ENCODE results near the gene KATNAL2. TPM values are rescaled to one million over a fixed set of nuclear protein-coding genes. Genes with fewer than 3 reads are reported as not detected.
A peak's percentile ranks its signal among the peaks of the same experiment; 100 is the strongest.

Gene KATNAL2
- total RNA-seq, 1 donor from 2014 or later = 3.0 TPM

GRCh38 chr18:47113796-47114540 lies 196.6 kb downstream of the KATNAL2 start:
- no peak overlapping the region for H3K4me2 ChIP-seq (ENCODE audit: low read length)
- Mint-ChIP-seq H3K27ac (ENCODE audit: unreplicated experiment) (peak overlapping the region; percentile 7), H3K4me3 (ENCODE audit: unreplicated experiment) (no peak overlapping the region)

DNA sequence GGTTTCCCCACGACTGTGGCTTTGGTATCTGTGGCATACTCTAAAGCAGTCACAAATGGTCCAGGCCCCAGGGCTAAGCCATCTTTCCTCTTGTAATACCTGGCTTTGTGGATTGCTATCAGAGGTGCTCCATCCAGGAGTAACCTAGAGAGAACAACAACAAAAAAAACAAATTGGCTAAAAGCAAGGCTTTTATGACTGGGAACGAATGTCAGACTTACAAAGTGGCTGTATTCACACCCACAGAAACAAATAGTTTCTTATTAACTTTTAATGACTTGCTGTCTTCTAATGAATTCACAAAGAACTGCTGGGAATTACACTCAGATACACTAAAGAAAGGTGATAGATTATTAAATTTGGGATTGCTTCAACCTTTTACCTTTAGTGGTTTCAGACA lies 197.8 kb downstream of the KATNAL2 start:
- H3K4me3 Mint-ChIP-seq (ENCODE audit: unreplicated experiment) = no peak overlapping the region
- H3K4me3 ChIP-seq (ENCODE audit: insufficient read depth, low read depth, low read length) = no peak overlapping the region
- H3K9me3 Mint-ChIP-seq (ENCODE audit: unreplicated experiment) = no peaks in the 10 kb centered on the region
- H3K4me1 ChIP-seq (ENCODE audit: insufficient read depth, low read length) = no peaks in the 10 kb centered on the region
- TF ChIP-seq EZH2 (IDR thresholded peaks at IDR 0.05; ENCODE audit: insufficient read depth, low read length) = no peak
- TF ChIP-seq CTCF (IDR thresholded peaks at IDR 0.05; ENCODE audit: insufficient read depth, low read depth, low read length) = no peak
- H3K4me2 ChIP-seq (ENCODE audit: low read length) = no peak overlapping the region
- peaks cover 8% of the 10 kb centered on the region for H3K36me3 ChIP-seq (ENCODE audit: insufficient read depth, low read length)
- no peaks in the 10 kb centered on the region for H3K79me2 ChIP-seq (ENCODE audit: insufficient read depth, low read length)
- peaks cover 12% of the 10 kb centered on the region for H3K36me3 Mint-ChIP-seq (ENCODE audit: low read depth, unreplicated experiment)
- no peaks in the 10 kb centered on the region for H3K9me3 ChIP-seq (ENCODE audit: insufficient read depth, low read depth, low read length)
- H4K20me1 ChIP-seq (ENCODE audit: insufficient read depth, low read length) = peaks cover 6% of the 10 kb centered on the region
- no peak overlapping the region for H2AFZ ChIP-seq (ENCODE audit: low read depth, low read length)
- peaks cover 13% of the 10 kb centered on the region for H3K4me1 Mint-ChIP-seq (ENCODE audit: low read depth, unreplicated experiment)
- no peak overlapping the region for H3K27ac Mint-ChIP-seq (ENCODE audit: unreplicated experiment)
- no peaks in the 10 kb centered on the region for H3K27me3 ChIP-seq (ENCODE audit: insufficient read depth, low read length)
- FAIRE-seq = no peak
- no peak overlapping the region for H3K27ac ChIP-seq (ENCODE audit: low read depth, low read length)
- no peak for DNase-seq (ENCODE audit: low read depth)
- no peak overlapping the region for H3K9ac ChIP-seq (ENCODE audit: low read length)
- no peaks in the 10 kb centered on the region for H3K27me3 Mint-ChIP-seq (ENCODE audit: low read depth, unreplicated experiment)

More at GRCh38 chr18:47113796-47114540, 196.6 kb downstream of the KATNAL2 start:
- DNase-seq (ENCODE audit: low read depth) = peak; percentile 18
- Histone ChIP-seq H3K27ac (ENCODE audit: low read depth, low read length) (no peak overlapping the region), H3K79me2 (ENCODE audit: insufficient read depth, low read length) (no peaks in the 10 kb centered on the region), H3K4me3 (ENCODE audit: insufficient read depth, low read depth, low read length) (no peak overlapping the region), H3K4me1 (ENCODE audit: insufficient read depth, low read length) (no peaks in the 10 kb centered on the region), H3K36me3 (ENCODE audit: insufficient read depth, low read length) (peaks cover 8% of the 10 kb centered on the region), H4K20me1 (ENCODE audit: insufficient read depth, low read length) (peaks cover 6% of the 10 kb centered on the region), H3K9ac (ENCODE audit: low read length) (no peak overlapping the region), H3K27me3 (ENCODE audit: insufficient read depth, low read length) (no peaks in the 10 kb centered on the region), H2AFZ (ENCODE audit: low read depth, low read length) (no peak overlapping the region), H3K9me3 (ENCODE audit: insufficient read depth, low read depth, low read length) (no peaks in the 10 kb centered on the region)
- TF ChIP-seq CTCF (IDR thresholded peaks at IDR 0.05; ENCODE audit: insufficient read depth, low read depth, low read length) = no peak
- no peak for TF ChIP-seq EZH2 (IDR thresholded peaks at IDR 0.05; ENCODE audit: insufficient read depth, low read length)
- Mint-ChIP-seq H3K36me3 (ENCODE audit: low read depth, unreplicated experiment) (peaks cover 15% of the 10 kb centered on the region), H3K9me3 (ENCODE audit: unreplicated experiment) (no peaks in the 10 kb centered on the region), H3K4me1 (ENCODE audit: low read depth, unreplicated experiment) (peaks cover 13% of the 10 kb centered on the region), H3K27me3 (ENCODE audit: low read depth, unreplicated experiment) (no peaks in the 10 kb centered on the region)
- no peak for FAIRE-seq

- H3K9me3 Mint-ChIP-seq (ENCODE audit: unreplicated experiment) = no peaks in the 10 kb centered on the region
Observed at GRCh38 chr18:47118981-47119380, 201.6 kb downstream of the KATNAL2 start.

More at GRCh38 chr18:47118981-47119380, 201.6 kb downstream of the KATNAL2 start:
- Histone ChIP-seq H3K27me3 (ENCODE audit: insufficient read depth, low read length) (no peaks in the 10 kb centered on the region), H3K9me3 (ENCODE audit: insufficient read depth, low read depth, low read length) (no peaks in the 10 kb centered on the region), H2AFZ (ENCODE audit: low read depth, low read length) (no peak overlapping the region), H3K4me1 (ENCODE audit: insufficient read depth, low read length) (no peaks in the 10 kb centered on the region), H3K9ac (ENCODE audit: low read length) (no peak overlapping the region), H4K20me1 (ENCODE audit: insufficient read depth, low read length) (peaks cover 6% of the 10 kb centered on the region), H3K36me3 (ENCODE audit: insufficient read depth, low read length) (no peaks in the 10 kb centered on the region), H3K27ac (ENCODE audit: low read depth, low read length) (no peak overlapping the region), H3K4me2 (ENCODE audit: low read length) (no peak overlapping the region), H3K79me2 (ENCODE audit: insufficient read depth, low read length) (no peaks in the 10 kb centered on the region), H3K4me3 (ENCODE audit: insufficient read depth, low read depth, low read length) (no peak overlapping the region)
- H3K4me3 Mint-ChIP-seq (ENCODE audit: unreplicated experiment) = no peak overlapping the region
- FAIRE-seq = no peak
- TF ChIP-seq CTCF (IDR thresholded peaks at IDR 0.05; ENCODE audit: insufficient read depth, low read depth, low read length) (no peak), EZH2 (IDR thresholded peaks at IDR 0.05; ENCODE audit: insufficient read depth, low read length) (no peak)
- H3K27me3 Mint-ChIP-seq (ENCODE audit: low read depth, unreplicated experiment) = no peaks in the 10 kb centered on the region
- H3K36me3 Mint-ChIP-seq (ENCODE audit: low read depth, unreplicated experiment) = peaks cover 12% of the 10 kb centered on the region
- peak; percentile 54 for DNase-seq (ENCODE audit: low read depth)
- H3K4me1 Mint-ChIP-seq (ENCODE audit: low read depth, unreplicated experiment) = peaks cover 4% of the 10 kb centered on the region
- no peak overlapping the region for H3K27ac Mint-ChIP-seq (ENCODE audit: unreplicated experiment)
